ENCODE data around the gene GPATCH4. TPM values are rescaled to one million over a fixed set of nuclear protein-coding genes. Genes with fewer than 3 reads are reported as not detected.

Gene GPATCH4
- total RNA-seq, 4 donors from 2014 or later = 12.4 to 113 (median 28.9) TPM

DNA sequence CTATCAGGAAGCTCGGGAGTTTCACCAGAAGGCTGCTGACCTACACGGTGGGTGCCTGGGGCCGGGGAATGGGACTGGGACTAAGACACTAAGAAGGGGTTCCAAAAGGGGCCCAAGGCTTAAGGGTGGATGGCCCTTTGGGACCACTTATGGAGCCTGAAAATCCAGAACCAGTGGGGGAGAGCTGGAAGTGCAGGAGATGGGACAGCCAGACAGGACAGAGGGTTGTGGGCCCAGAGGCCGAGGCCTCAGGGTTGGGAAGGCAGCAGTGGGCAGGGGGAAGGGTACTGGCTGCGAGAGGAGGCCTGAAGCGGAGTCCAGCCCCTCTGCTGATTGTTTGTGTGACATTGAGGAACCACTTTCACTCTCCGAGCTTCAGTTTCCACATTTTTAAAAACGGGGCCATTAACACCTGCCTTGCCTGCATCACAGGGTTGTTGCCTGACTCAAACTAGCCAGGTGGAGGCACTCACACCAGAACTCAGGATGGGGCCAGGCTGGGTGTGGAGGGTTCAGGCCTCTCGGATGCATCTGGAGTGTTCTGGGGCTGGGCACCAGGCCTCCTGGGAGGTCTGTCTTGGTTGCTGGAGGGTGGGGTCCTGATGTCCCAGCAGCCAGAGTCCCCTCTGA, 18.8 kb downstream of the GPATCH4 start:
- Histone ChIP-seq H3K4me3 (no peak overlapping the region), H3K27me3 (no peaks in the 10 kb centered on the region), H3K9me3 (no peaks in the 10 kb centered on the region), H3K27ac (no peak overlapping the region), H3K4me1 (peaks cover 0 to 3% (median 0%) of the 10 kb centered on the region in 4 donors), H3K36me3 (no peaks in the 10 kb centered on the region)
- TF ChIP-seq POLR2A (IDR thresholded peaks at IDR 0.05) (no peak), POLR2AphosphoS5 (IDR thresholded peaks at IDR 0.05) (no peak), EP300 (IDR thresholded peaks at IDR 0.05; ENCODE audit: low read depth) (no peak)
- TF ChIP-seq, protein P1, sequence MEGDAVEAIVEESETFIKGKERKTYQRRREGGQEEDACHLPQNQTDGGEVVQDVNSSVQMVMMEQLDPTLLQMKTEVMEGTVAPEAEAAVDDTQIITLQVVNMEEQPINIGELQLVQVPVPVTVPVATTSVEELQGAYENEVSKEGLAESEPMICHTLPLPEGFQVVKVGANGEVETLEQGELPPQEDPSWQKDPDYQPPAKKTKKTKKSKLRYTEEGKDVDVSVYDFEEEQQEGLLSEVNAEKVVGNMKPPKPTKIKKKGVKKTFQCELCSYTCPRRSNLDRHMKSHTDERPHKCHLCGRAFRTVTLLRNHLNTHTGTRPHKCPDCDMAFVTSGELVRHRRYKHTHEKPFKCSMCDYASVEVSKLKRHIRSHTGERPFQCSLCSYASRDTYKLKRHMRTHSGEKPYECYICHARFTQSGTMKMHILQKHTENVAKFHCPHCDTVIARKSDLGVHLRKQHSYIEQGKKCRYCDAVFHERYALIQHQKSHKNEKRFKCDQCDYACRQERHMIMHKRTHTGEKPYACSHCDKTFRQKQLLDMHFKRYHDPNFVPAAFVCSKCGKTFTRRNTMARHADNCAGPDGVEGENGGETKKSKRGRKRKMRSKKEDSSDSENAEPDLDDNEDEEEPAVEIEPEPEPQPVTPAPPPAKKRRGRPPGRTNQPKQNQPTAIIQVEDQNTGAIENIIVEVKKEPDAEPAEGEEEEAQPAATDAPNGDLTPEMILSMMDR (IDR thresholded peaks at IDR 0.05) = no peak
- intact Hi-C loops (cut with DNase I; ENCODE audit: low total_unique reads) (no loop called here), in situ Hi-C loops (cut with MboI; ENCODE audit: low pct_ligation_motif_present in 1 of 4, low pct_unique_long_range_greater_than_20kb in 1 of 4, low sequenced_read_pairs in 3 of 4) (no loop called here)
- 86% methylated on average over 9 of the region's 9 CpGs; no CpG with 5 or more reads in 1 of the 2 donors for WGBS, 2 donors (ENCODE audit: low coverage in 1 of 2)
- DNase-seq = no peak

DNA sequence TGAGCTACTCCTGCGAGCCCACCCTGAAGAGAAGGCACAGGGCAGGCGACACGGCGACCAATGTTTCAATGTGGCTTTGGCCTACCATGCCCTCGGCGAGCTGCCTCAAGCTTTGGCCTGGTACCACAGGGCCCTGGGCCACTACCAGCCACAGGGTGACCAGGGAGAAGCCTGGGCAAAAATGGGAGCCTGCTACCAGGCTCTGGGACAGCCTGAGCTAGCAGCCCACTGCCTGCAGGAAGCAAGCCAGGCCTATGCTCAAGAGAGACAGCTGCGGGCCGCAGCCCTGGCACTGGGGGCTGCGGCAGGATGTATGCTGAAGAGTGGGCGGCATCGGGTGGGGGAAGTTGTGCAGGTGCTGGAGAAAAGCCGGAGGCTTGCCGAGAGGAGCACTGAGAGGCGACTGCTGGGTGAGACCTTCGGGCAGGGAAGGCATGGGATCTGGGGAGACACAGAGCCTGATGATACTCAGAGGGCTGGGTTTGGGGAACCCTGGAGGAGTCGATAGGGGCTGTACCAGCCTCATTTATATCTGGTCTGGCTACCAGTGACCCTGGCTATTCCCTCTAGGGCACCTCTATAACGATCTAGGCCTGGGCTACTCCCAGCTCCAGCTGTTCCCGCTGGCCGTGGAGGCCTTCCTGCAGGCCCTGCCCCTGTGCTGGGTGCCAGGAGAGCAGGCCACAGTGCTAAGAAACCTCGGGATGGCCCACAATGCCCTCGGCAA, 19.5 kb downstream of the GPATCH4 start:
- in situ Hi-C loops (cut with MboI; ENCODE audit: low pct_ligation_motif_present in 1 of 4, low pct_unique_long_range_greater_than_20kb in 1 of 4, low sequenced_read_pairs in 3 of 4) = no loop called here
- H3K9me3 ChIP-seq = no peaks in the 10 kb centered on the region
- H3K4me3 ChIP-seq = no peak overlapping the region
- TF ChIP-seq POLR2AphosphoS5 (IDR thresholded peaks at IDR 0.05) = no peak
- TF ChIP-seq, protein P1 (IDR thresholded peaks at IDR 0.05) = no peak
- no peak for TF ChIP-seq EP300 (IDR thresholded peaks at IDR 0.05; ENCODE audit: low read depth)
- no peak for TF ChIP-seq POLR2A (IDR thresholded peaks at IDR 0.05)
- intact Hi-C loops (cut with DNase I; ENCODE audit: low total_unique reads) = no loop called here
- 83% methylated on average over 21 of the region's 21 CpGs; no CpG with 5 or more reads in 1 of the 2 donors for WGBS, 2 donors (ENCODE audit: low coverage in 1 of 2)
- DNase-seq = no peak
- no peak overlapping the region for H3K27ac ChIP-seq
- peaks cover 0 to 3% (median 0%) of the 10 kb centered on the region in 4 donors for H3K4me1 ChIP-seq
- no peaks in the 10 kb centered on the region for H3K36me3 ChIP-seq
- H3K27me3 ChIP-seq = no peaks in the 10 kb centered on the region

DNA sequence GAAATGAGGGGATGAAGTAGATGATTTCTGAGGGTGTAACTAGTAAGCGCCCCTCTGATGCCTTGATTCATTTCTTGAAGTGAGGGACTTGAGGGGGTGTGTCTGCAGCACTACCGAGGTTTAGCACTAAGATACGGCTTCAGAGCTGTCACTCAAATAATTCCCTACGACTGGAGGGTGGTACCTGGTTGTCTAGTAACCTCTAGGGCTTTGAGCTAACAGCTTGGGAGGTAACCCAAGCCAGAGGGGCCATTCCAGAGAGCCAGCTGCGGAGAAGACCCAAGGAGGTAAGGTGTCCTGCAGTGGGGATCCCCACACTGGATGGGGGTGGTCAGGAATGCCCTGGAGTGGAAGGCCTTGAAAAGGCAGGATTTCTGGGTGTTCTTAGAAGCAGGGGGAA, 21.8 kb downstream of the GPATCH4 start, which contains the start of gene TTC24:
Gene TTC24 (plus strand): TSS at position 252 of the 400 bp plus-strand sequence. CDS start 1,642 bp downstream, outside the sequence.
- intact Hi-C loops (cut with DNase I; ENCODE audit: low total_unique reads) = no loop called here
- in situ Hi-C loops (cut with MboI; ENCODE audit: low pct_ligation_motif_present in 1 of 4, low pct_unique_long_range_greater_than_20kb in 1 of 4, low sequenced_read_pairs in 3 of 4) = no loop called here
- no peak within 1 kb of the TSS for H3K27ac ChIP-seq

DNA sequence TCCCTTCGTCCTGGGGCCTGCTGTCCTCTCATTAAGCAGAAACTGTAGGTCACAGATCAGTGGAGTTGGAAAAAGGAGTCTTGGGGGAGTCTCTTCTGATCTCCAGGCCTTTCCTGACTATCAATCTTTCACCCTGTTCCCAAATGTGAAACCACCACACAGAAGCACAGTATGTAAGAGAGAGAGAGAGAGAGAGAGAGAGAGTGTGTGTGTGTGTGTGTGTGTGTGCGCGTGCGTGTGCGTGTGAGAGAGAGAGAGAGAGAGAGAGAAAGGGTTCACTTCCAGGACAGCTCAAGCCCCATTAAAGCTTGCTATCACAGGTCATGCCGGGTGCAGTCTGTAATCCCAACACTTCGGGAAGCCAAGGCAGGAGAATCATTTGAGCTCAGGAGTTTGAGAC, 23.2 kb downstream of the GPATCH4 start:
- TF ChIP-seq, protein P1 (IDR thresholded peaks at IDR 0.05) = no peak
- TF ChIP-seq POLR2AphosphoS5 (IDR thresholded peaks at IDR 0.05) = no peak
- no peak for TF ChIP-seq POLR2A (IDR thresholded peaks at IDR 0.05)
- TF ChIP-seq EP300 (IDR thresholded peaks at IDR 0.05; ENCODE audit: low read depth) = no peak
- in situ Hi-C loops (cut with MboI; ENCODE audit: low pct_ligation_motif_present in 1 of 4, low pct_unique_long_range_greater_than_20kb in 1 of 4, low sequenced_read_pairs in 3 of 4) = no loop called here
- intact Hi-C loops (cut with DNase I; ENCODE audit: low total_unique reads) = no loop called here
- no peak for DNase-seq
- Histone ChIP-seq H3K4me3 (no peak overlapping the region), H3K4me1 (no peaks in the 10 kb centered on the region), H3K9me3 (no peaks in the 10 kb centered on the region), H3K27me3 (no peaks in the 10 kb centered on the region), H3K36me3 (no peaks in the 10 kb centered on the region), H3K27ac (peak overlapping the region in 2 of 4 donors; percentile 26 to 43)
- WGBS, 2 donors (ENCODE audit: low coverage in 1 of 2) = 69 to 93% methylated on average over 2 to 6 of the region's 7 CpGs

More for the DNA sequence above, 21.8 kb downstream of the GPATCH4 start, which contains the start of gene TTC24:
- no peak for DNase-seq
- Histone ChIP-seq H3K36me3 (no peaks in the 10 kb centered on the region), H3K4me3 (no peak within 1 kb of the TSS), H3K4me1 (peaks cover 0 to 3% (median 0%) of the 10 kb centered on the region in 4 donors), H3K27me3 (no peaks in the 10 kb centered on the region), H3K9me3 (no peaks in the 10 kb centered on the region)
- no peak for TF ChIP-seq EP300 (IDR thresholded peaks at IDR 0.05; ENCODE audit: low read depth)
- TF ChIP-seq POLR2A (IDR thresholded peaks at IDR 0.05) = no peak
- TF ChIP-seq POLR2AphosphoS5 (IDR thresholded peaks at IDR 0.05) = no peak
- TF ChIP-seq, protein P1 (IDR thresholded peaks at IDR 0.05) = no peak
- 54 to 70% methylated on average over 3 to 5 of the region's 5 CpGs for WGBS, 2 donors (ENCODE audit: low coverage in 1 of 2)

All from transverse colon (tissue), 4 donors.